Measurements from ENCODE around the gene UGT1A7.
A peak's percentile ranks its signal among the peaks of the same experiment; 100 is the strongest.

UGT1A7 gene

DNA sequence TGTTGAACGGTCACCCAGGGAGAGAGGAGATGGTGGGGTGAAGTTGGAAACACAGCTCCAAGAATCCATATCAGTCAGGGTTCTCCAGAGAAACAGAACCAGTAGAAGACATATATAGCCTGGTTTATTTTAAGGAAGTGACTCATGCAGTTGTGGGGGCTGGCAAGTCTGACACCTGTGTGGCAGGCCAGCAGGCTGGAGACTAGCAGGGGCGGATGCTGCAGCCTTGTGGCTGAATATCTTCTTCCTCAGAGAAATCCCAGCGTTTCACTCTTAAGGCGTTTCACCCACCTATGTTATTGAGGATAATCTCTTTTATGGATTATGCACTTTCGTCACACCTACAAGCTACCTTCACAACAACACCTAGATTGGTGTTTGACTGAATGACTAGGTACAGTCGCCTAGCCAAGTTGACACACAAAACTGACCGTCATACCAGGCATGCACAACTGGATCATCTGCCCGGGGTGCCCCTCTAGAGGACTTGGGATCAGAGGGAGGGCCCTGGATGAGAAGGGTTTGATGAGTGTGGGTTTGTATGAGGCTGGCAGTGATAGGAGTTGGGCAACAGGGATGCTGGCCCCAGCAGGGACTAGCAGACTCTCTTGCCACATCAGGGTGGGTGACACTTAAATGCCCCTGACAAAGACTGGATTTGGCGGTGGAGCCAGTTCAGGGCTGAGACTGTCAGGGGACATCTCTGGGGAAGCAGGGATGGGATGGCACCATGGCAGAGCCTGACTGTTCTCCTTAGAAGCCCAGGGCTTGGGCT lies 119.8 kb downstream of the UGT1A7 start:
- DNase-seq, result peak; percentile 5

DNA sequence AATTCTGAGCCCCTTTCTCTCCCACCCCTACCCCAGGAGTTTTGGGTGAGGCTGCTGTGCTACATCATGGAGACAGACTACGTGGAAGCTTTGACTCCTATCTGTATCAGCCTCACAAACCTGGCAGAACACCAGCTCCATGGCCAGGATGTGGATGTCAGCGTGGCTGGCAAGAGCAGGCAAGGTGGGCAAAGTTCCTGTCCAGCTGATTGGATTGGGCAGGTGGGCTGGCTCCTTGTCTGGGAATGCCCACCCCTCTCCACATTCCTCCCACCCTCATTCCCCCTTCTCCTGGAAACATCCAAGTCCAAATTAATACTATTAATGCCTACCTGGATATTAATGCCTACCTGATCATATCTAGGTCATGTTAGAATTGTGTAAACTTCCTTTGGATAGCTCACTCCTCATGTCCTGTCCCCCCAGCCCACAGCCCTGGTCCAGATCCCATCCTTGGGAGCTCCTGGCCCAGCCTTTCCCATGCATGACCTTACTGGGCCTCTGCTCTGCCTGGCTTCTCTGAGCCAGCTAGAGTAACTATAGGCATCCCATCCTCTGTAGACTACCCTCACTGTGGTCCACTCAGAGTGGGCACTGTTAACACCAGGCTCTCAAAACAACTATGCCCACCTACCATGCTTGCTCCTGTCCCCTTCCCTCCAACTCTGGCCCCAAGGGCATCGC lies 120.6 kb downstream of the UGT1A7 start:
- DNase-seq, result no peak

DNA sequence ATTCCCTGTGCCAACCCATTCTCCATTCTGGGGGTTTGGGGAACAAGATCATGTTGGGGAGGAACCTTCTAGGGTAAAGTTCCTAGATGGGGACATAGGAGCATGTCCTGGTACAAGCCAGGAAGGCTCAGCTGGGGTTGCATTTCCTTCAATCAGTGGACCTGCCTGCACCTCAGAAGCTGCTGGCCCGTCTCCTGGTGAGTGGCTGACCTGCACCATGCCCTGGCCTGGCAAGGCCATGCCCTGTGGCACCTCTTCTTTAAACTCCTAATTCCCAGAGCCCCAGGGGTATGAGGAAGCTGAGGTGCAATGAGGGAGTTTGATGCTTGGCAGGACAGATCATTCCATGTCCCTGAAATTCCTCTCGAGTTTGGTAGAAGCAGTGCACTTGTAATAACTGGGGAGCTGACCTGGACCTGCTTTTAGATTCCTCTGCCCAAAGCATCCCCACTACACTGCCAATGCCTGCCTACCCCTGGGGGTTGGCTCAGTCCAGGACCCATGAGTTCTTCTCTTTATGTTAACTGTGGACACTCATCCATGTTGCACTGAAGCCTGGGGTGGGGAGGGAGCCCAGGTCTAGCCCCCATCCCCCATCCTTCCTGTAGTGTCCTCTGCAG lies 121.7 kb downstream of the UGT1A7 start:
- no peak for DNase-seq

DNA sequence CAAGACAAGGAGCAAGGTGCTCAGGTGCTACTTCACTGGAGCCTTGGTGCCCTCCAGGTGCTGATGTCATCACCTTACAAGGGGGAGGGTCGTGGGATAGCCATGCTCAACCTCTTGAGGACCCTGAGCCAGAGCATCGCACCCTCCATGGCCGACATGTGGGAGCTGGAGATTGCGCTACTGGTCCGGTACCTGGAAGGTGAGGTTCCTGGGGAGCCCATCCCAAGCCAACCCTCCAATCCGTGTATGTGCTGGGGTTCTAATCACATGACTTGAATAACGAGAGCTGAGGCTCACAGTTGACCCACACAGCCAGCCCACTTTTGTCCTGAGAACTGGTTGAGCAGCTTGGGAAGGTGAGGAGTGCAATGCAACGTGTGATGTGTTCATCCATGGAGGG lies 122.3 kb downstream of the UGT1A7 start:
- DNase-seq, result no peak

DNA sequence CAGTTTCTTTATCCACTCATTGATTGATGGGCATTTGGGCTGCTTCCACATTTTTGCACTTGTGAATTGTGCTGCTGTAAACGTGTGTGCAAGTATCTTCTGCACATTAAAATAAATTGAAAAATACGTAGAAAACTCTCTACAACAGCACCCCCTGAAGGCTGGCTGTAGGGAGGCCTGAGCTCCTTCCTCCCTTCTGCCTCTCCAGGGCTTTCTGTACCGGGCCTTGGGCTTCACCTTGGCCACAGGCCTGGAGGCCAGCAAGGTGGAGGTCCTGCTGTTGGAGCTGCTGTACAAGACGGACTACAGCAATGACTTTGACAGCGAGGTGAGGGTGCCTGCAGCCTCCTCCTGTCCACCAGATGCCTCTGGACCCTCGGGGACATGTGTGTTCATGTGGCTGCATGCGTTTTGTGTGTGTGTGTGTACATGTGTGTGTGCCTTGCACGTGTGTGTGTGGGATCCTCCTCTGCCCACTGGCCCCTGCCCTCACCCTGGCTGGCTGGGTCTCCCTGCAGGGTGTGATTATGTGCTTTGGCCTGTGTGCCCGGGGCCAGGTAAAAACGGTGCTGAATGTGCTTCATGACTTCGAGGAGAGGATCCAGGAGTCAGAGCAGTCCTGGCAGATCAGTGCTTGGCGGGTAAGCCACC lies 125.6 kb downstream of the UGT1A7 start:
- no peak for DNase-seq

DNA sequence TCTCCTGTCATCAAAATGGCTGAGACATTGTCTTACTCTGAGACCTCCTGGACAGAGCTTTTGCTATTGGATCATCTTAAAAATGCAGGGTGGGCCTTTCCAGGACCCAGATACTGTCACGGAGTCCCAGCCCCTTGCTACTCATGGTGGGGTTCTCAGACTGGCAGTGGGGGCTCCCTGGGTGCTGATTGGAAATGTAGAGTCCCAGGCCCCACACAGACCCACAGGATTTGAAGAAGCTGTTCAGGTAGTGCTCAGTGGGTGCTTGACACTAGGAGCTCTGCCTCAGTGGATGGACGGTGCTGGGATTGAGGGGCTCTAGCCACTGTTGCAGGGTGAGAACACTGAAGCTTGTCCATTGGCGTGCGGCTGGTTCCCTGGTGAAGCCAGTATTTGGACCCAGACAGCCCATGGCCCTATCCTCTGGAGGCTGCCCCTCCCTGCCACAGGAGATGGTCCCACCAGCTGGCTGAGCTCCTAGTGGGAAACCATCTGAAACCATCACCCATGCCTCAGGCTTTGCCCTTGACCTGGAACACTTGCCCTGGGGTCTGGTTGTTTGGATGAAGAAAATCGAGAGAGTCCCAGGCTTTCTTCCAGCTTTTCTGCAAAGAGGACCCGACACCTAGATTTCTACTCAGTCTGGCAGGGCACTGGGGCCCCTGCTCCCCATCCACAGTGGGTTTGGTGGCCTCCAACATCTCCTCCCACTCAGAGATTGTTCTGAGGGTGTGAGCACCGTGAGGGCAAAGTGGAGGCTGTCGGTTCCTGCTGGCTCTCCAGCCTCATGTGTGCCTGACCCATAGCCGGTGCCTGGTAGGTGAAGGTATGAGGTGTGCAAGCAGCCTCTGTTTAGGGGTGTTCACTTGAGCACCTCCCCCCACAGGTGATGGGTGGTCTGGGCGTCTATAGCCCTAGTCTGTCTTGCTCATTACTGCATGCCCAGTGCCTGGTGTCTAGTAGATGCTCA lies 126.5 kb downstream of the UGT1A7 start:
- no peak for DNase-seq

DNA sequence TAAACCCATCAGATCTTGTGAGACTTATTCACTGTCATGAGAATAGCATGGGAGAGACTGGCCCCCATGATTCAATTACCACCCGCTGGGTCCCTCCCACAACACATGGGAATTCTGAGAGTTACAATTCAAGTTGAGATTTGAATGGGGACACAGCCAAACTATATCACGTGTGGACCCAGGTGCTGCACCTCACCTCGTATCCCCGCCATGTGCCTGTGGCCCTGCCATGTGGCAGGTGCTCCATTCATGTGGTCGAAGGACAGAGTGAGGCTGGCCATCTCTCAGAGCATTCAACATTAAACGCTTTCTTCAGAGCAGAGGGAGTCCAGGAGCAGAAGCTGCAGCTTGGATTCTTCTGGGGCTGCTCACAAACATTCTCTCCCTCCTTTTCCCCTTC lies 128.7 kb downstream of the UGT1A7 start:
- no peak for DNase-seq

DNA sequence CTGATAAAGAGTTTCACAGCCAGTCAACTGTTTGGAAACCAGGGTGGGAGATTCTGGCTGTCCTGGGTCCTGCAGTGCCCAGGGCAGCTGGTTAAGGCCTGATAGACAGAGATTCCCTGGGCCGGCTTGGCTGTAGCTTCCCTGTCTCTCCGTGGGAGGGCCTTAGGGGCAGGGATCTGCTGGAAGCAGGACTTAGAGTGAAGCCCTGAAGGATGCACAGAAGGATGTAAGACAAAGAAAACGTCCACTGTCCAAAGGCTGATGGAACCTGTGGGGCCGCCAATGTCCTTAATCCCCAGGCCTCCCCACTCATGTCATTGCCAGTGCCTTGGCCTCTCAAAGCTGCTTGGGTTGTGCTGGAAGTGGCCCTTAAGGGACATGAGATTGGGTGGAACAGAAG lies 129.4 kb downstream of the UGT1A7 start:
- no peak for DNase-seq

DNA sequence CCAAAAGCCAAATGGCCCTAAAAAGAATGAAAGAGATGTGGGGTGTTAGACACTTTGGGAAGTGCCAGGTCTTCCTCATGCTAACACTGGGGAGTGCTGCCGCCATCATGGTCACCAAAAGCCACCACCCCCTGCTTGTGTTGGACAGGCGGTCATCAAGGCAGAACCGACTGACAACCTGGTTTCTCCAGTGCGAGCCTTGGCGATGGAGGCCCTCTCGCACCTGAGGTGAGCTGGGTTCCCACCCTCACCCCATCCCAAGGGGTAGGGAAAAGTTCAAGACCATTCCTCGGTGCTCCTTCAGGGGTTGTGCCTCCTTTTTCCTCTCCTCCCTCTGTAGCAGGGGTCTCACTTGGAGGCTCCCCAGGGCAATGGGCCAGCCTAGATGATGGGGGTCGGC lies 130.0 kb downstream of the UGT1A7 start:
- no peak for DNase-seq

DNA sequence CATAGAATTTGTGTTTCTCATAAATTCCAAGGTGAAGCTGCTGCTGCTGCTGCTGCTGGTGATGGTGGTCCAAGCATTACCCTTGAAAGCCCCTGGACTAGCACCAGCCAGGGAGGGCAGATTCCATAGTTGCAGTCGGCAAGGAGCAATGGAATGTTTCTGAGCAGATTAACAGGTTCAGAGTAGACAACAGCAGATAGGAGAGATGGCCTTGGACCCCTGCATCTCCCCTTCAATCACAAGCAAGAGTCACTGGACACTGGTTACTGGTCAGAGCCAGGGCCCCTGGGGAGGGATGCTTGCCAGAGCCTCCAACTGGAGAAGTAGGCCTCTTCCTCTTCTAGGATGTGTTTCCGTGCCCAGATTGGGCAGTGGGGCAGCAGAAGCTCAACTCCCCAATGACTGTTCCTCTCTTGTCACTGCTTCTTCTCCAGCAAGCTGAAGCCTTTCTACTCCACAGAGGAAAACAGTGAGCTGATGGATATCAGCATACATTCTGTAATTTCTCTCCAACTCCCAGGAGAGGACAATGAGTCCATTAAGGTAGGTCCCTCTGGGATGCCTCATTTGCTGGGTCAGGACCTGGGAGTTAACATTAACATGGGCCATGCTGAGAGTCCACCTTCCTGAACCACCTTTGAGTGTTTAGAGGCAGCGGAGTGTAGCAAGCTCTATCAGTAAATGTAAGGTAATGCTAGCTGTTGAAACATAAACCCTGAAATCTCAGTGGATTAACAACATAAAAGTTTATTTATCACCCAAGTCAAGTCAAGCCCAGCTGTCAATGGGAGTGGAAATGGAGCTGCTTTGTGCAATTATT lies 131.7 kb downstream of the UGT1A7 start:
- DNase-seq, result no peak

DNA sequence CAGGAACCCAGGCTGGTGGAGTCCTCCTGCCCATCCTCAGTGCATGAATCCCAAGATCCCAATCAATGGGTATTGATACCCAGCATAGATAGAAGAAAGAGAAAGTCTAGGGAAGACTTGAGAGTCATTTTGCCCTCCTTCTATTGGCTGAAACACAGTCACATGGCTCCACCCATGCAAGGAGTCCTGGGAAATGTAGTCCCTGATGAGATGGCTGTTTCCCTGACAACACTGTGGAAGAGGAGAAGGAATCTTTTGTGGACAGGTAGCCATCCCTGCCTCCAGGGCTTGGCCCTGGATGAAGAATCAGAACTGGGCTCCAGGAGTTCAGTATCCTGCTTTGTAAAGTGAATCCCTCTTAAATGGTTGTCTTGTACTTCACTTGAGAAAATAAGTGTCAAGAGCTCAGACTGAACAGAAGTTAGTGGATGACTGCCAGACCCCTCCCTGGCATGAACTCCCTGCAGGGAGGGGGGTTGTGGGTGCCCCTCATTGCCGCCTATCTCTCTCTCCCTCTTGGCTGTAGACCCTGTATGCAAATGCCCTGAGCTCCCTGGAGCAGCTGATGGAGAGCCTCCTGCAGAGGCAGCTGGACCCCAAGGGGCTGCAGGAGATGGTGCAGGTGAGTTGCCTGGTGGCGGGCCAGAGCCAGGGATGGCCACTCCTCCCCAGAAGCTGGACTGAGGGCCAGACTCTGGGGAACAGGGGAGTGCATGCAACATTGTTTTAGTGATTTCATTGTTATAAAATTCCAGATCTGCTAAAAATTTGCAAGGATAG lies 132.5 kb downstream of the UGT1A7 start:
- no peak for DNase-seq

DNA sequence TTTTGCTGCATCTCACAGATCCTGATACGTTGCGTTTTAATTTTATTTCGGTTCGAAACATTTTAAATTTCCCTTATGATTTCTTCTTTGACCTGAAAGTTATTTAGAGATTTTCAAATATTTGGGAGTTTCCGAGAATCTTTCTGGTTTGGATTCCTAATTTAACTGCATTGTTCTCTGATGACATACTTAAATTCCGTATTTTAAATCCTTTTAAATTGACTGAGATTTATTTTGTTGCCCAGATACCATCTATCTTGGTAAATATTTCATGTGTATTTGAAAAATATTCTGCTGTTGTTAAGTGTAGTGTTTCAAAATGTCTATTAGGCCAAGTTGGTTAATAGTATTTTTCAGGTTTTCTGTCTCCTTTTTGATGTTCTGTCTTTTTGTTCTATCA lies 134.2 kb downstream of the UGT1A7 start:
- DNase-seq, result no peak

DNA sequence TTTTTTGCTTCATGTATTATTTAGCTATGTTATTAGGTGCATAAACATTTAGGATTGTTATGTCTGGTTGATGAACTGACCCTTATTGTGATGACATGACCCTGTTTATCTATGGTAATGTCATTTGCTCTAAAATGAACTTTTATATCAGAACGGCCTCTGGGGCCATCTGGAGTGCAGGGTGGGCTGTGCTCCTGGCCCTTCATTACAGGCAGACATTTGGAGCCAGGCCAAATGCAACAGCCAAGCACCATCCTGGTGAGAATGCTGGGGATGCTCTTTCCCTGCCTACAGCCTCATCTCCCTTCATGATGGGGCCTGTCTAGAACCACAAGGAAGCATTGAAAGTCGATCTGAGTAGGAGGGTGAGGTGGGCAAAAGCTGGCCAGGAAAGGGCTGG lies 134.6 kb downstream of the UGT1A7 start:
- DNase-seq, result no peak

DNA sequence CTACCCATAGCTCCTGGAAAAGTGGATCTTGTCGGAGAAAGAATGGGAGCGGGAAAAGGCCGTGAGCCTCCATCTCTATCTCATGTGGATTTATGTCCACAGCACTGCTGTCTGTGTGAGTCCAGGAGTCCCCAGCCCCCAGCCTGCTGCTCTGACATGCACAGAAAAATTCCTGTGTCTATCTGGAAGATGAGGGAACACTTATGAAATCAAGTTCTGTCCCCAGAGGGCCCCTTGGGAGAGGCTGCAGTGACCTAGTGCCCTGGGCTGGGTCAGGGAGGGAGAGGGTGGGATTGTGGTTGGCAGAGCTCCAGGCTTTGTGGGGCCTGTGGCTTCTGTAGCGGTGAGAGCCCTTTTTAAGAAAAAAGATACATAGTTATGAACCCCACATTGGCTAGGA lies 135.1 kb downstream of the UGT1A7 start:
- DNase-seq, result no peak

DNA sequence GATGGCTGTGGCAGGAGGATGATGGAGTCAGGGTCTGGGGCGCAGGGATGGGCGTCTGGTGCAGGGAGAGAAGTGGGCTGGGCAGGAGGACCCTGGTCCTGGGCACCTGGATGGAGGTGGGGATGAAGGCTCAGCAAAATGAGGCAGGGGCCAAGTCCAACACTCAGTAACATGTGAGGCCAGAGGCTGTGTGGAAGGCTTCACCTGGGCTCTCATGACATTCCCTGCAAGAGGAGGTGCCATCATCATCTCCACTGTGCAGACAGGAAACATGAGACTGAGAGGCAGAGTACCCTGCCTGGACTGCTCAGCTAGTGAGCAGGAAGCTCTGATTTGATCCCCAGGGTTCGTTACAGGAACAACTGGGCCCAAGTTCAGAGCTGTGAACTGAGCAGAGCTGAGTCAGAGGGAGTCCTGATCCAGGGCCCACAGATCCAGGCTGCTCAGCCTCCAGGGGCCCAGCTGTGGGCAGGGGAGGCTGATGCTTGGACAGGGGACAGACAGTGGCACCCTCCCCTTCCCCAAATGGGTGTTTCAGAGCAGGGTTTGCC lies 135.7 kb downstream of the UGT1A7 start:
- DNase-seq, result no peak

DNA sequence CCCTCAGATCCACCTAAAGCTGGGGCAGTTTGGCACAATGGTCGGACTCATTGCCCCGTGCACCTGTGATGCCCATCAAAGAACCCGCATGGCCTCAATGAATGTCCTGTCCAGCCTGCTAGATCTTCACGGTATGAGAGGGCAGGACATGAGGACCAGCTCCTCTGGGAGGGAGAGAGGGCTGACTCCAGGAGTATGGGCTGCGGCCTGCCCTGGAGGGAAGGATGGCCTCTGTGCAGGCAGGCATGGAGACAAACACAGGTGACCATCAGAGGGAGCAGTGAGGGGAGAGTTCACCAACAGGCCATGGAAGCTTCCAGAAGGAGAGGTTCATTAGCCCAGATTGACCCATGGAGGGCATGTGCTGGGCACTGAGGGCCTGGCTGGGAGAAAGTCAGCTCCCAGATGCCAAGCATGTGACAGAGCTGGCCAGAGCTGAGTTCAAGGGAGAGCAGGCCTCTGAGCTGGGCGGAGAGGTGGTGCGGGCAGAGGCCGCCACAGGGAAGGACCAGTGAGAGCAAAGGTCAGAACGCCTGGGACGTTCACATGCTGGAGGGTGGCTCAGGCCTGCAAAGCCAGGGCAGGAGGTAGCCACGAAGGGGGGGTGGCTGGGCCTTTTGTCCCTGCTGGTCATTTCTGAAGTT lies 136.4 kb downstream of the UGT1A7 start:
- DNase-seq, result no peak

DNA sequence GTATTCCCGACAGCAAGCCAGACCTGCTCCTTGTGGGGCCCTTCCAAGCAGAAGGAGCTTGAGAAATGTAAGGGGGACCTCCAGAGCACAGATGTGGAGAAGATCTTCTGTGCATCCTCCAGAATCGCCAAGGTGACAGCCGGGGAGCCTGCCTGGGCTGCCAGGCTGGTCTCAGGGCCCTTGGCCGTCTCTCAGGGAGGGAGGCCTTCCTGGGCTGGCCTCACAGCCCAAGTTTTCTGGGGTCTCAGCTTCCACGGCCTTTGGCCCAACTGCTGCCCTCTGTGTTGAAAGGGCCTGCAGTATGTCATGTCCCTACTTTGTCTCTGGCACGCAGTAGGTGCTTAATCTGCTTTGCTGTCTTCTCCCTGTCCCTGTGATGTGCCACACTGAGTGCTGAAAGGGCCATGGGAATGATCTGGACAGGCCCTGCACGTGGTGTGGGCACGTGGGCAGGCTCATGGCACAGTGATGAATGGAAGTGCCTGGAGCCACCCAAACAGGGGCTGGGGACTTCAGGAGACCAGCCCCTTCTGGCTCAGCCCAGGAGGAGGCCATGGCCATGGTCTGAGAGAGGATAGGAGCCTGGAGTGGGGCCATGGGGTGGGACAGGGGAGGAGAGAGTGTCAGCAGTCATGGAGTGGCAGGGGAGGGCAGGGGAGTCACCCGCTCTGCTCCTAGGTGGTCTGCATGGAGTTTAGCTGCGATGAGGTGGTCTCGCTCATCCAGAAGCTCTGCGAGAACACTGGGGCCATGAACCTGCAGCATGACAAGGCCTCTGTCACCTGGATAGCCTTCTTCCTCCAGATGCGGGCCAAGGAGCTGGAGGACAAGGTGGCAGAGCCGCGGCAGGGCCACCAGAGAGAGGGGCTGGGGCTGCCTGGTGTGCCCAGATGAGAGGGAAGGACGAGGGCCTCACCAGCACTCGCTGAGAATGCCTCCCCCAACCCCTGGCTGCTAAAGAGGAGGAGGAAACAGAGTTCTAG lies 137.2 kb downstream of the UGT1A7 start:
- DNase-seq, result no peak

Measured in activated CD4-positive, alpha-beta T cell treated with anti-CD3 and anti-CD28 coated beads, Interleukin-2, amount 50 U/mL, for 16 hours (primary cell).